ENCODE data around the gene PPL. TPM values are rescaled to one million over a fixed set of nuclear protein-coding genes. Genes with fewer than 3 reads are reported as not detected.

Gene PPL
- total RNA-seq, 4 donors from 2014 or later = 28.7 to 84.2 (median 53.0) TPM

DNA sequence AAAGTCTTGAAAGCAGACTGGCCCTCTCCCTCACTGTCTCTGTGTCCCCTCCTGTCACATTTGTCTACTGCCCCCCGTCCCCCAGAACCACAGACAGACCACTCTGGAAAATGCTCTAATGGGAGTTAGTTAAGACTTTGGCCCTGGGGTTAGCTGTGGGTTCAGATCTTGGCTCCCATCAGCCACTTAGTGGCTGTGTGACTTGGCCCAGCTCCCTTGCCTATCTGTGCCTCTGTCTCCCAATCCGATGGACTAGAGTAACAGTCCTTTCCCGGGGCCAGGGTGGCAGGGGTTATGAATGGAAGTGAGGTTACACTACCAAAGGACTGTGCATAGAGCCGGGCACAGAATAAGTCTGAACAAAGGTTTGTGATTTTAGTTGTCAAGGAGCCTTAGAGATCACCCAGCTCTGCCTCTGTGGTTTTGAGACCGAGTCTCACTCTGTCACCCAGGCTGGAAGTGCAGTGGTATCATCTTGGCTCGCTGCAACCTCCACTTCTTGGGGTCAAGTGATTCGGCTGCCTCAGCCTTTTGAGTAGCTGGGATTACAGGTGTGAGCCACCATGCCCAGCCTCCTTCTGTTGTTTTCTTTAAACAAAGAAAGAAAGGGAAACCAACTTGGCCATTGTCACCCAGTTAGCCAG lies 23.7 kb downstream of the PPL start:
- Histone ChIP-seq H3K4me3 (no peak overlapping the region), H3K36me3 (no peaks in the 10 kb centered on the region), H3K4me1 (no peaks in the 10 kb centered on the region), H3K27me3 (no peaks in the 10 kb centered on the region), H3K9me3 (no peaks in the 10 kb centered on the region), H3K27ac (no peak overlapping the region)
- TF ChIP-seq, protein P1, sequence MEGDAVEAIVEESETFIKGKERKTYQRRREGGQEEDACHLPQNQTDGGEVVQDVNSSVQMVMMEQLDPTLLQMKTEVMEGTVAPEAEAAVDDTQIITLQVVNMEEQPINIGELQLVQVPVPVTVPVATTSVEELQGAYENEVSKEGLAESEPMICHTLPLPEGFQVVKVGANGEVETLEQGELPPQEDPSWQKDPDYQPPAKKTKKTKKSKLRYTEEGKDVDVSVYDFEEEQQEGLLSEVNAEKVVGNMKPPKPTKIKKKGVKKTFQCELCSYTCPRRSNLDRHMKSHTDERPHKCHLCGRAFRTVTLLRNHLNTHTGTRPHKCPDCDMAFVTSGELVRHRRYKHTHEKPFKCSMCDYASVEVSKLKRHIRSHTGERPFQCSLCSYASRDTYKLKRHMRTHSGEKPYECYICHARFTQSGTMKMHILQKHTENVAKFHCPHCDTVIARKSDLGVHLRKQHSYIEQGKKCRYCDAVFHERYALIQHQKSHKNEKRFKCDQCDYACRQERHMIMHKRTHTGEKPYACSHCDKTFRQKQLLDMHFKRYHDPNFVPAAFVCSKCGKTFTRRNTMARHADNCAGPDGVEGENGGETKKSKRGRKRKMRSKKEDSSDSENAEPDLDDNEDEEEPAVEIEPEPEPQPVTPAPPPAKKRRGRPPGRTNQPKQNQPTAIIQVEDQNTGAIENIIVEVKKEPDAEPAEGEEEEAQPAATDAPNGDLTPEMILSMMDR (IDR thresholded peaks at IDR 0.05) = no peak
- no peak for TF ChIP-seq POLR2A (IDR thresholded peaks at IDR 0.05)
- DNase-seq = no peak

GRCh38 chr16:4911970-4912386 lies 25.0 kb downstream of the PPL start:
- Histone ChIP-seq H3K4me1 (no peaks in the 10 kb centered on the region), H3K4me3 (no peak overlapping the region), H3K9me3 (no peaks in the 10 kb centered on the region), H3K36me3 (no peaks in the 10 kb centered on the region), H3K27me3 (no peaks in the 10 kb centered on the region), H3K27ac (no peak overlapping the region)
- TF ChIP-seq, protein P1 (IDR thresholded peaks at IDR 0.05) = no peak
- no peak for TF ChIP-seq POLR2A (IDR thresholded peaks at IDR 0.05)
- DNase-seq = no peak

- Histone ChIP-seq H3K4me3 (no peak overlapping the region), H3K9me3 (no peaks in the 10 kb centered on the region), H3K4me1 (no peaks in the 10 kb centered on the region), H3K36me3 (no peaks in the 10 kb centered on the region), H3K27me3 (no peaks in the 10 kb centered on the region), H3K27ac (no peak overlapping the region)
- DNase-seq = no peak
- TF ChIP-seq, protein P1 (IDR thresholded peaks at IDR 0.05) = no peak
- no peak for TF ChIP-seq POLR2A (IDR thresholded peaks at IDR 0.05)
Measured at GRCh38 chr16:4910828-4911227, 26.1 kb downstream of the PPL start.

DNA sequence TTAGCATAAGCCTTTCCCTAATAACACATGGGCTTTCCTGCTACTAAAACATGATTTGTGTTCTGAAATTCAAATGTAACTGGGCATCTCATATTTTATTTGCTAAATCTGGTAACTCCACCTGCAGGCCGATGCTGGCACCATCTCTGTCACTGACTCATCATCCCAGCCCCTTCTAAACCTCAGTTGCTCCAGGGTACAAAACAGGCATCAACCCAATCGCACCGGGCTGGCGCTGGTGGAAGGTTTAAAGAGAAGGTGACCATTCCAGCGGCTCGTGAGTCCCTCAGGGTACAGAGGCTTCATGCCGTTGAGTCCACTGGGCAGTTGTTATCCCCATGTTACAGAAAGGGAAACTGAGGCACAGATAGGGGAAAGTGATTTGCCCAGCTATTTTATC lies 27.1 kb downstream of the PPL start:
- Histone ChIP-seq H3K36me3 (no peaks in the 10 kb centered on the region), H3K27me3 (no peaks in the 10 kb centered on the region), H3K4me1 (no peaks in the 10 kb centered on the region), H3K9me3 (no peaks in the 10 kb centered on the region), H3K27ac (no peak overlapping the region), H3K4me3 (no peak overlapping the region)
- DNase-seq = no peak
- TF ChIP-seq, protein P1 (IDR thresholded peaks at IDR 0.05) = no peak
- no peak for TF ChIP-seq POLR2A (IDR thresholded peaks at IDR 0.05)

- Histone ChIP-seq H3K27ac (no peak overlapping the region), H3K27me3 (no peaks in the 10 kb centered on the region), H3K36me3 (no peaks in the 10 kb centered on the region), H3K9me3 (no peaks in the 10 kb centered on the region), H3K4me3 (no peak overlapping the region), H3K4me1 (no peaks in the 10 kb centered on the region)
- no peak for TF ChIP-seq POLR2A (IDR thresholded peaks at IDR 0.05)
- TF ChIP-seq, protein P1 (IDR thresholded peaks at IDR 0.05) = no peak
- DNase-seq = no peak
Measured at GRCh38 chr16:4908854-4909401, 28.0 kb downstream of the PPL start.

Measured in Peyer's patch (tissue), 4 donors.